ENCODE data around the gene RPL18.
"Not testable (repeated sequence)": the region's sequence is repeated elsewhere in the genome, so short reads cannot be mapped to it uniquely, and the experiment has no call there.

The RPL18 gene

GRCh38 chr19:48644839-48645619 is 26.1 kb upstream of the RPL18 start:
- DNase-seq (ENCODE audit: extremely low read depth in 1 of 2, low read depth in 1 of 2): peak; percentile 46 to 52

GRCh38 chr19:48644355-48644754 is 25.4 kb upstream of the RPL18 start:
- no peak for DNase-seq (ENCODE audit: extremely low read depth in 1 of 2, low read depth in 1 of 2)

- DNase-seq (ENCODE audit: extremely low read depth in 1 of 2, low read depth in 1 of 2): no peak
Observed at GRCh38 chr19:48642862-48643261, 23.9 kb upstream of the RPL18 start.

GRCh38 chr19:48641850-48642249 is 22.9 kb upstream of the RPL18 start:
- no peak for DNase-seq (ENCODE audit: extremely low read depth in 1 of 2, low read depth in 1 of 2)

GRCh38 chr19:48639483-48640375 is 20.8 kb upstream of the RPL18 start:
- DNase-seq (ENCODE audit: extremely low read depth in 1 of 2, low read depth in 1 of 2): no peak

- no peak for DNase-seq (ENCODE audit: extremely low read depth in 1 of 2, low read depth in 1 of 2)
Observed at GRCh38 chr19:48638831-48639381, 19.9 kb upstream of the RPL18 start.

GRCh38 chr19:48637948-48638830 is 19.2 kb upstream of the RPL18 start:
- peak; percentile 56 to 61 for DNase-seq (ENCODE audit: extremely low read depth in 1 of 2, low read depth in 1 of 2)

- peak; percentile 98 to 99 for DNase-seq (ENCODE audit: extremely low read depth in 1 of 2, low read depth in 1 of 2)
Observed at GRCh38 chr19:48637449-48637947, 18.5 kb upstream of the RPL18 start.

GRCh38 chr19:48636859-48637448 is 18.0 kb upstream of the RPL18 start, which contains the start of gene DBP:
TSS of gene DBP (minus strand) at chr19:48637379. CDS start at chr19:48636994, 385 bp downstream.
- no peak for DNase-seq (ENCODE audit: extremely low read depth in 1 of 2, low read depth in 1 of 2)

GRCh38 chr19:48635966-48636858 is 17.2 kb upstream of the RPL18 start:
- DNase-seq (ENCODE audit: extremely low read depth in 1 of 2, low read depth in 1 of 2): no peak

GRCh38 chr19:48635263-48635965 is 16.4 kb upstream of the RPL18 start:
- DNase-seq (ENCODE audit: extremely low read depth in 1 of 2, low read depth in 1 of 2): peak in 1 of 2 donors; percentile 63

- DNase-seq (ENCODE audit: extremely low read depth in 1 of 2, low read depth in 1 of 2): peak; percentile 81 to 84
Observed at GRCh38 chr19:48634424-48635262, 15.7 kb upstream of the RPL18 start.

GRCh38 chr19:48634036-48634342 is 15.0 kb upstream of the RPL18 start:
- no peak for DNase-seq (ENCODE audit: extremely low read depth in 1 of 2, low read depth in 1 of 2)

- DNase-seq (ENCODE audit: extremely low read depth in 1 of 2, low read depth in 1 of 2): no peak
Observed at GRCh38 chr19:48633148-48634035, 14.4 kb upstream of the RPL18 start.

GRCh38 chr19:48632692-48633147 is 13.7 kb upstream of the RPL18 start:
- no peak for DNase-seq (ENCODE audit: extremely low read depth in 1 of 2, low read depth in 1 of 2)

- DNase-seq (ENCODE audit: extremely low read depth in 1 of 2, low read depth in 1 of 2): not testable (repeated sequence)
Observed at GRCh38 chr19:48632286-48632685, 13.3 kb upstream of the RPL18 start.

Data from activated CD8-positive, alpha-beta memory T cell treated with anti-CD3 and anti-CD28 coated beads for 1 hour (primary cell).